Gastrocnemius medialis (tissue), 4 donors: ENCODE data around the gene ZDHHC14. TPM values are rescaled to one million over a fixed set of nuclear protein-coding genes. Genes with fewer than 3 reads are reported as not detected.

Experiments
- ATAC-seq, 2 donors: fragments of 150-250 bp; one replicate each; pipeline ENCODE4 v1.9.1; 2016
- DNase-seq, 2 donors: peaks; one replicate each; pipeline ENCODE4 v3.0.0-alpha.2; 2019
- H3K27ac ChIP-seq, 4 donors: fragments of 200-600 bp; sonication (generic); 1 replicate in 1 of 4; 2 replicates in 3 of 4; pipeline ENCODE4 v1.5.1; 2016 to 2018; ENCODE audit warnings: mild to moderate bottlenecking in 2 of 4, moderate library complexity in 1 of 4
- H3K27me3 ChIP-seq, 3 donors: fragments of 200-600 bp; sonication (generic) in 2 of 3; 1 replicate in 1 of 3; 2 replicates in 2 of 3; pipeline versions ENCODE4 v1.5.1 to v1.6.0; 2016 to 2019; ENCODE audit warnings: mild to moderate bottlenecking in 1 of 3, moderate library complexity in 1 of 3
- H3K36me3 ChIP-seq, 2 donors: fragments of 200-600 bp; sonication (generic) in 1 of 2; one replicate each; pipeline ENCODE4 v1.5.1; 2017 to 2018
- H3K4me1 ChIP-seq, 2 donors: fragments of 200-600 bp; sonication (generic) in 1 of 2; one replicate each; pipeline ENCODE4 v1.5.1; 2016 to 2017; ENCODE audit warnings: mild to moderate bottlenecking in 2 of 2
- H3K4me3 ChIP-seq, 4 donors: fragments of 200-600 bp; sonication (generic) in 3 of 4; 1 replicate in 1 of 4; 2 replicates in 3 of 4; pipeline ENCODE4 v1.5.1; 2016 to 2019; ENCODE audit warnings: mild to moderate bottlenecking in 2 of 4
- H3K9me3 ChIP-seq, 3 donors: fragments of 200-600 bp; sonication (generic) in 2 of 3; 1 replicate in 1 of 3; 2 replicates in 2 of 3; pipeline ENCODE4 v1.5.1; 2016 to 2019
- CTCF ChIP-seq, 5 experiments: fragments of 450-650 bp in 3 of 5; fragments of 200-600 bp in 2 of 5; sonication (generic) in 2 of 5; IDR thresholded peaks in 4 of 5; conservative IDR thresholded peaks in 1 of 5; 1 replicate in 4 of 5; 2 replicates in 1 of 5; pipeline ENCODE4 v1.5.1; 2016 to 2019; ENCODE audit warnings: antibody characterized with exemption in 5 of 5, mild to moderate bottlenecking in 3 of 5, moderate library complexity in 3 of 5
- POLR2A ChIP-seq, 2 donors: fragments of 450-650 bp; IDR thresholded peaks; one replicate each; pipeline ENCODE4 v1.6.1; 2017; ENCODE audit warnings: antibody characterized with exemption in 2 of 2, mild to moderate bottlenecking in 2 of 2, moderate library complexity in 2 of 2
- in situ Hi-C, 4 donors: fragments of 200-750 bp; cut with MboI; loops; one replicate each; pipeline versions ENCODE4 v1.15.0 to v1.8.0; 2017; ENCODE audit warnings: low sequenced_read_pairs in 4 of 4
- intact Hi-C: fragments of 100-400 bp; cut with DNase I; formaldehyde crosslinking; loops from one replicate; pipeline ENCODE4 v1.15.1; 2023; ENCODE audit warnings: low total_unique reads
- total RNA-seq, 4 donors: library from RNA; depleted of rRNA; stranded (reverse); fragments of >200 nt; gene quantifications; one replicate each; pipeline versions ENCODE4 v1.1.0 to v1.2.3, GENCODE V29; 2016

Gene ZDHHC14
- total RNA-seq, 4 donors from 2014 or later: 3.7 to 7.7 (median 5.9) TPM

- no peak overlapping the region for H3K4me3 ChIP-seq
- in situ Hi-C loops (no loop called here), intact Hi-C loops (no loop called here)
- ATAC-seq (no peak), DNase-seq (no peak)
- H3K9me3 ChIP-seq: no peaks in the 10 kb centered on the region
- no peaks in the 10 kb centered on the region for H3K27me3 ChIP-seq
- no peaks in the 10 kb centered on the region for H3K36me3 ChIP-seq
- no peak overlapping the region for H3K27ac ChIP-seq
- TF ChIP-seq CTCF (IDR thresholded peaks at IDR 0.05 in 4 of 5, conservative IDR thresholded peaks at IDR 0.05 in 1 of 5) (no peak), POLR2A (IDR thresholded peaks at IDR 0.05) (no peak)
- H3K4me1 ChIP-seq: no peaks in the 10 kb centered on the region
Observed at GRCh38 chr6:157346373-157346772, 34.6 kb upstream of the ZDHHC14 start.

GRCh38 chr6:157358287-157358686 is 22.7 kb upstream of the ZDHHC14 start:
- Histone ChIP-seq H3K27ac (no peak overlapping the region), H3K4me3 (no peak overlapping the region), H3K36me3 (no peaks in the 10 kb centered on the region), H3K27me3 (no peaks in the 10 kb centered on the region), H3K4me1 (no peaks in the 10 kb centered on the region), H3K9me3 (no peaks in the 10 kb centered on the region)
- DNase-seq (no peak), ATAC-seq (no peak)
- TF ChIP-seq CTCF (IDR thresholded peaks at IDR 0.05 in 4 of 5, conservative IDR thresholded peaks at IDR 0.05 in 1 of 5): no peak
- no peak for TF ChIP-seq POLR2A (IDR thresholded peaks at IDR 0.05)
- in situ Hi-C loops (no loop called here), intact Hi-C loops (no loop called here)

GRCh38 chr6:157361886-157362285 is 19.1 kb upstream of the ZDHHC14 start:
- Histone ChIP-seq H3K4me1 (no peaks in the 10 kb centered on the region), H3K36me3 (no peaks in the 10 kb centered on the region), H3K27me3 (no peaks in the 10 kb centered on the region), H3K9me3 (no peaks in the 10 kb centered on the region), H3K27ac (no peak overlapping the region), H3K4me3 (no peak overlapping the region)
- no peak for TF ChIP-seq POLR2A (IDR thresholded peaks at IDR 0.05)
- no peak for TF ChIP-seq CTCF (IDR thresholded peaks at IDR 0.05 in 4 of 5, conservative IDR thresholded peaks at IDR 0.05 in 1 of 5)
- intact Hi-C loops (no loop called here), in situ Hi-C loops (no loop called here)
- DNase-seq: no peak
- ATAC-seq: no peak

GRCh38 chr6:157364705-157365104 is 16.3 kb upstream of the ZDHHC14 start:
- no peak for DNase-seq
- Histone ChIP-seq H3K4me1 (no peaks in the 10 kb centered on the region), H3K36me3 (no peaks in the 10 kb centered on the region), H3K27ac (no peak overlapping the region), H3K27me3 (no peaks in the 10 kb centered on the region), H3K9me3 (no peaks in the 10 kb centered on the region), H3K4me3 (no peak overlapping the region)
- intact Hi-C loops (no loop called here), in situ Hi-C loops (no loop called here)
- ATAC-seq: no peak
- TF ChIP-seq POLR2A (IDR thresholded peaks at IDR 0.05) (no peak), CTCF (IDR thresholded peaks at IDR 0.05 in 4 of 5, conservative IDR thresholded peaks at IDR 0.05 in 1 of 5) (no peak)

GRCh38 chr6:157366648-157367047 is 14.3 kb upstream of the ZDHHC14 start:
- Histone ChIP-seq H3K27ac (no peak overlapping the region), H3K4me1 (no peaks in the 10 kb centered on the region), H3K9me3 (no peaks in the 10 kb centered on the region), H3K4me3 (no peak overlapping the region), H3K27me3 (no peaks in the 10 kb centered on the region), H3K36me3 (no peaks in the 10 kb centered on the region)
- in situ Hi-C loops (no loop called here), intact Hi-C loops (no loop called here)
- no peak for ATAC-seq
- TF ChIP-seq CTCF (IDR thresholded peaks at IDR 0.05 in 4 of 5, conservative IDR thresholded peaks at IDR 0.05 in 1 of 5) (no peak), POLR2A (IDR thresholded peaks at IDR 0.05) (no peak)
- DNase-seq: no peak
